Sigmoid colon (tissue), 4 donors: ENCODE data around the gene IRF2.

Source experiments
- POLR2A ChIP-seq, 2 donors: fragments of 450-650 bp; IDR thresholded peaks; one replicate each; pipeline ENCODE4 v1.6.1; 2016; ENCODE audit warnings: antibody characterized with exemption in 2 of 2, mild to moderate bottlenecking in 2 of 2, moderate library complexity in 2 of 2
- POLR2AphosphoS5 ChIP-seq, 4 donors: sonication (generic); formaldehyde crosslinking; IDR thresholded peaks; one replicate each; pipeline ENCODE4 v1.6.1; 2017; ENCODE audit warnings: antibody characterized with exemption in 4 of 4
- TF ChIP-seq, protein P1 (sequence below), 4 experiments: fragments of 450-650 bp in 3 of 4; fragments of 200-600 bp in 1 of 4; IDR thresholded peaks; one replicate each; pipeline ENCODE4 v1.5.1; 2016 to 2019; ENCODE audit warnings: antibody characterized with exemption in 4 of 4, mild to moderate bottlenecking in 3 of 4, moderate library complexity in 2 of 4

DNA sequence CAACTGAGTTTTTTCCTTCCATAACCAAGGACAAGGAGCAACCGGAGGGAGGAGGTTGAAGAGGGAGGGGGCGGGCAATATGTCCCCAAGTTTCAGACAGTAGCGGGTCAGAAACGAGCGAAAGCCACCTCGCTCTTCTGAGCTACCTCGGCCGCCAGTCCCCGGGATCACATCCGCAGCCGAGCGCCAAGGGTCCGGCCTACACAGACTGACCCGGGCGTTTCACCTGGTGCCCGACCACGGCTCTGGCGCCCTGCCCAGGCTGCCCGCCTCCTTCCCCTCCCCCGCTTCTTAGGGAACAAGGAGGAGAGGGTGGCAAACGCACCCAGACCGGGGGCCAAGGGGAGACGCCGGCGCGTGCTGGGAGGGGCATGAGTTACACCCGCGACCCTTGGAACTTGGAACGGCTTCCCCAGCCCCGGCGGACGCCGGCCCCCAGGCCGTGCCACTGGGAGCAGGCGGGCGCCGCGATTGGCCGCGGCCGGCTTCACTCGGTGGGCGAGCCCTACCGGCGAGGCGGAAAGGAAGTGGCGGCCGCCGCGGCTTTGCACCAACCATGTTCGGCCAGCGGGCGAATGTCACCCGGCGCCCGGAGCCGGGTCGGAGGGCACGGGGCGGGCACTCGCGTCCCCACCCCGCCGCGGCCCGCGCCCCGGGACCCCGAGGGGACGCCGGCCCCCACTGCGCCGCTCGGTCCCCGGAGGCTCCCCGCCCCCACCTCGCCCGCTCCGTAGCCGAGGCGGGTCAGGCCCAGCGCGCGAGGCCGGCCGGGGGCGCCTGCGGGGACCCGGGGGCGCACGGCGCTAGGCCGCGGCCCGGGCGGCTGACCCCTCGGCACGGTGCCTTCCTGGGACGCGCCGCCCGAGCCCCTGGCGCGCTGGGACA is 1.5 kb downstream of the IRF2 start:
- TF ChIP-seq POLR2AphosphoS5 (IDR thresholded peaks at IDR 0.05) (peak in 2 of 4 donors; percentile 54 to 61), POLR2A (IDR thresholded peaks at IDR 0.05) (peak in 1 of 2 donors; percentile 27)
- TF ChIP-seq, protein P1, sequence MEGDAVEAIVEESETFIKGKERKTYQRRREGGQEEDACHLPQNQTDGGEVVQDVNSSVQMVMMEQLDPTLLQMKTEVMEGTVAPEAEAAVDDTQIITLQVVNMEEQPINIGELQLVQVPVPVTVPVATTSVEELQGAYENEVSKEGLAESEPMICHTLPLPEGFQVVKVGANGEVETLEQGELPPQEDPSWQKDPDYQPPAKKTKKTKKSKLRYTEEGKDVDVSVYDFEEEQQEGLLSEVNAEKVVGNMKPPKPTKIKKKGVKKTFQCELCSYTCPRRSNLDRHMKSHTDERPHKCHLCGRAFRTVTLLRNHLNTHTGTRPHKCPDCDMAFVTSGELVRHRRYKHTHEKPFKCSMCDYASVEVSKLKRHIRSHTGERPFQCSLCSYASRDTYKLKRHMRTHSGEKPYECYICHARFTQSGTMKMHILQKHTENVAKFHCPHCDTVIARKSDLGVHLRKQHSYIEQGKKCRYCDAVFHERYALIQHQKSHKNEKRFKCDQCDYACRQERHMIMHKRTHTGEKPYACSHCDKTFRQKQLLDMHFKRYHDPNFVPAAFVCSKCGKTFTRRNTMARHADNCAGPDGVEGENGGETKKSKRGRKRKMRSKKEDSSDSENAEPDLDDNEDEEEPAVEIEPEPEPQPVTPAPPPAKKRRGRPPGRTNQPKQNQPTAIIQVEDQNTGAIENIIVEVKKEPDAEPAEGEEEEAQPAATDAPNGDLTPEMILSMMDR (IDR thresholded peaks at IDR 0.05): no peak
